ENCODE results near the gene NDUFV1.
"Not testable (repeated sequence)": the region's sequence is repeated elsewhere in the genome, so short reads cannot be mapped to it uniquely, and the experiment has no call there.

GRCh38 chr11:67619683-67620618 is 13.2 kb downstream of the NDUFV1 start:
- not testable (repeated sequence) for TF ChIP-seq CTCF (IDR thresholded peaks at IDR 0.05; ENCODE audit: low read depth, low read length, poor library complexity, severe bottlenecking); EZH2phosphoT487 (IDR thresholded peaks at IDR 0.05; ENCODE audit: borderline replicate concordance, low read length)
